Measurements from ENCODE around the gene SPACA7. TPM values are rescaled to one million over a fixed set of nuclear protein-coding genes. Genes with fewer than 3 reads are reported as not detected.

SPACA7 gene
- total RNA-seq, 4 donors from 2014 or later: not detected

- WGBS, 2 donors: 69 to 91% methylated on average over 2 of the region's 2 CpGs
- H3K4me1 ChIP-seq: peaks cover 0 to 11% (median 0%) of the 10 kb centered on the region in 4 donors
- no peak overlapping the region for H3K4me3 ChIP-seq
- no peaks in the 10 kb centered on the region for H3K9me3 ChIP-seq
- no peak overlapping the region for H3K27ac ChIP-seq
- TF ChIP-seq CTCF (IDR thresholded peaks at IDR 0.05) (no peak), EP300 (IDR thresholded peaks at IDR 0.05) (no peak), POLR2A (IDR thresholded peaks at IDR 0.05) (no peak)
- peaks cover 0 to 31% of the 10 kb centered on the region in 2 donors for H3K27me3 ChIP-seq
- no peaks in the 10 kb centered on the region for H3K36me3 ChIP-seq
- no peak for DNase-seq (ENCODE audit: low spot score in 2 of 2)
Measured at GRCh38 chr13:112447306-112447705, 71.2 kb downstream of the SPACA7 start.

- Histone ChIP-seq H3K4me1 (peaks cover 0 to 11% (median 0%) of the 10 kb centered on the region in 4 donors), H3K9me3 (no peaks in the 10 kb centered on the region), H3K36me3 (no peaks in the 10 kb centered on the region), H3K27me3 (peaks cover 0 to 24% of the 10 kb centered on the region in 2 donors), H3K27ac (no peak overlapping the region), H3K4me3 (no peak overlapping the region)
- DNase-seq (ENCODE audit: low spot score in 2 of 2): no peak
- 84 to 86% methylated on average over 21 to 26 of the region's 27 CpGs for WGBS, 2 donors
- TF ChIP-seq POLR2A (IDR thresholded peaks at IDR 0.05) (no peak), EP300 (IDR thresholded peaks at IDR 0.05) (no peak), CTCF (IDR thresholded peaks at IDR 0.05) (no peak)
Measured at GRCh38 chr13:112447761-112448603, 71.8 kb downstream of the SPACA7 start.

DNA sequence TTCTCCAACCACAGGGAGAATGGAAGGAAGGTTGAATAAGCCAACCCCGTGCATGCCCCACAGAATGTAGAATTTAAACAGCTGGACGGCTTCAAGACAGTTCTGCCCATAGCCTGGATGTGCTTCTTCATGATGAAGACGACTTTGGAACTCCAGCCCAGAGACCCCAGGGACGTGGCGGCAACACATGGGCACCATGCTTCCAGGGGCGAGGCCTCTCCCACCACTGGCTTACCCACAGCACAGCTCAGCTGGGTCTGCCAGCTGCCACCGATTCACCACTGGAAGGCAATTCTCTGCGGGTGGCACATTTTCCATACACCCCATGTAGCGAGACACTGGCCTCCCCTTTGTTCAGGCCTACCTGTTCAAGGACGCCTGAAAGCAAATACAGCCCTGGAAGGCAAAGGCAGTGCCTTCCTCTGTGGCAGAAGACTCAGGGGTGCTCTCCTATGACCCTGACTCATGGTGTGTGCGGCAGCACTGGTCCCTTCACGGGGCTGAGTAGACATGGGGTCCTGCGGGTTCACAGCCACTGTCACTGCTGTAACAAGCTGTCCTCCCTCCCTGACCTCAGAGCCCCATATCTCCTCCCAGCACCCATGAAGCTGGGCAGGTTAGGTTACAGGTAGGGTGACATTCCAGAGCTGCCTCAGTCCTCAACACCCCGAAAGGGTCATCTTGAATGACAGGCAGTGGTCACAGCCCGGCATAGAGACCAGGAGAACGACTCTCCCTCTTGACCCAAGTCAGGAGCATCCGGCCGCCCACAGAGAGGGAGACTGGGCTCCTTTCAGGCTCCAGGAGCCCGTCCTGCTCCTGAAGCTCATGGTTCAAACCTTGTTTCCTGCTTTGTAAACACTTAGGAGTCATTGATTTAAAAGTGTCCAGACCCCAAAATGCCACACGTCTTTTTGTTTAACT lies 72.7 kb downstream of the SPACA7 start:
- no peak for TF ChIP-seq POLR2A (IDR thresholded peaks at IDR 0.05)
- TF ChIP-seq CTCF (IDR thresholded peaks at IDR 0.05): no peak
- no peak for TF ChIP-seq EP300 (IDR thresholded peaks at IDR 0.05)
- Histone ChIP-seq H3K9me3 (no peaks in the 10 kb centered on the region), H3K4me1 (peaks cover 0 to 3% (median 0%) of the 10 kb centered on the region in 4 donors), H3K27me3 (peaks cover 0 to 15% of the 10 kb centered on the region in 2 donors), H3K36me3 (no peaks in the 10 kb centered on the region), H3K4me3 (no peak overlapping the region), H3K27ac (no peak overlapping the region)
- DNase-seq (ENCODE audit: low spot score in 2 of 2): no peak
- WGBS, 2 donors: 79 to 86% methylated on average over 18 to 19 of the region's 20 CpGs

- H3K36me3 ChIP-seq: no peaks in the 10 kb centered on the region
- peaks cover 0 to 10% of the 10 kb centered on the region in 2 donors for H3K27me3 ChIP-seq
- 79 to 81% methylated on average over 16 of the region's 16 CpGs for WGBS, 2 donors
- H3K9me3 ChIP-seq: no peaks in the 10 kb centered on the region
- no peaks in the 10 kb centered on the region for H3K4me1 ChIP-seq
- TF ChIP-seq EP300 (IDR thresholded peaks at IDR 0.05): no peak
- TF ChIP-seq POLR2A (IDR thresholded peaks at IDR 0.05): no peak
- no peak for TF ChIP-seq CTCF (IDR thresholded peaks at IDR 0.05)
- H3K27ac ChIP-seq: no peak overlapping the region
- no peak for DNase-seq (ENCODE audit: low spot score in 2 of 2)
- H3K4me3 ChIP-seq: no peak overlapping the region
Measured at GRCh38 chr13:112449545-112449930, 73.4 kb downstream of the SPACA7 start.
